ENCODE data around the gene C4orf36.
A peak's percentile ranks its signal among the peaks of the same experiment; 100 is the strongest.
"Not testable (repeated sequence)": the region's sequence is repeated elsewhere in the genome, so short reads cannot be mapped to it uniquely, and the experiment has no call there.

The C4orf36 gene

DNA sequence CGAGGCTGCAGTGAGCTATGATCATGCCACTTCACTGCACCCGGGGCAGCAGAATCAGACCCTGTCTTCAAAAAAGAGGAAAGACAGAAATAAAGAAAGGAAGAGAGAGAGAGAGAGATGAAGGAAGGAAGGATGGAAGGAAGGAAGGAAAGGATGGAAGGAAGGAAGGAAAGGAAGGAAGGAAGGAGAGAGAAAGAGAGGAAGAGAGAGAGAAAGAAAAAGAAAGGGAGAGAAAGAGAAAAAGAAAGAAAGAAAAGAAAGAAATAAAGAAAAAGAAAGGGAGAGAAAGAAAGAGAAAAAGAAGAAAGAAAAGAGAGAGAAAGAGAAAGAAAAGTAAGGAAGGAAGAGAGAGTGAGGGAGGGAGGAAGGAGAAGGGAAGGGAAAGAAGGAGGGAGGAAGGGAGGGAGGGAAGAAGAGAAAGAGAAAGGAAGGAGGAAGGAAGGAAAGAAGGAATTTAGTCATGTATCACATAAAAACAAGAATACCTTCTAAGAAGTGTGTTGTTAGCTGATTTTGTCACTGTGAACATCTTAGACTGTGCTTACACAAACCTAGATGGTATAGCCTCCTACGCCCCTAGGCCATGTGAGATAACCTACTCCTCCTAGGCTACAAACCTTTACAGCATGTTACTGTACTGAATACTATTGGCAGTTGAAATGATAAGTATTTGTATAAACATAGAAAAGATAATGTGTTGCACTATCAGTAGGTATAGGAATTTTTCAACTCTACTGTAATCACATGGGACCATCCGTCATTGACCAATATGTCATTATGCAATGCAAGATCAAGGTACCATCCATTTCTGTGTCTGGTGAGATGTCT, 25.2 kb upstream of the C4orf36 start:
- DNase-seq (ENCODE audit: low read depth), result no peak

GRCh38 chr4:86916392-86916791, 24.2 kb upstream of the C4orf36 start:
- DNase-seq (ENCODE audit: low read depth), result no peak

GRCh38 chr4:86910820-86911684, 18.8 kb upstream of the C4orf36 start:
- DNase-seq (ENCODE audit: low read depth), result no peak

GRCh38 chr4:86910369-86910768, 18.1 kb upstream of the C4orf36 start:
- DNase-seq (ENCODE audit: low read depth), result no peak

- DNase-seq (ENCODE audit: low read depth), result no peak
These were observed 17.5 kb upstream of the C4orf36 start for GRCh38 chr4:86909546-86910295.

GRCh38 chr4:86908251-86908657, 16.0 kb upstream of the C4orf36 start:
- no peak for DNase-seq (ENCODE audit: low read depth)

- no peak for DNase-seq (ENCODE audit: low read depth)
These were observed 9.6 kb upstream of the C4orf36 start for GRCh38 chr4:86901864-86902263.

- DNase-seq (ENCODE audit: low read depth), result no peak
These were observed 6.3 kb upstream of the C4orf36 start for GRCh38 chr4:86898562-86898961.

- DNase-seq (ENCODE audit: low read depth), result no peak
These were observed 4.4 kb upstream of the C4orf36 start for GRCh38 chr4:86896596-86896995.

DNA sequence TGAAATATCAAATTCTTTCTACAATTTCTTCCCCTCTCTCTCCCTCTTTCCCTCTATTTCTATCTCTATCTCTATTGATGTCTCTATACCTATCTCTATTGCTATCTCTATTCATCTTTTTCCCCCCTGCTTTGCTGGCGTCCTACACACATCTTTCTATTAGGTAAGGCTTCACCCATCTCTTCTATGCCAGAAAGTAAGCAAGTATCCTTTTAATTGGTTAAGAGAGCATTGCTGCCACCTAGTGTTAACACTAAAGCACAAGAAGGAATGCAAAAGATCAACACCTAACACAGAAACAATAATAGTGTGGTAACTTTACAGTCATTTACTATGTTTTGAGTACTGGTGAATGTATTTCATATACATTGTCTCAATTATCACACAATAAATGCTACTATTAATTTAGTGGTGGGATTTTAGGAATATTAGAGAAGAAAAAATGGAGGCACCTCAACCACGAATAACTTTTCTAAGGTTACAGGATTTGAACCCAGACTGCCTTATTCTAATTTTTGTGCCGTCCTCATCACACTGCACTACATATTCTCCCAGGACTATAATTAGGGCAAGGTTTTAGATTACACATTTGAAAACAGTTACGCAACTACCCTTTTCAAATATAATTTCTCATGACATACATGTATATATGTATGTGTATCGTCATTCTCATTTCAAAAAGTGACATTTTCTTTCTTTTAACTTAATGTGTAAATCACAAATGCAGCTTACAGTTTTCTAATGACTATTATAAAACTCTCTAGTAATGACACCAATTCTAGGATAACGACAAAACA, 3.7 kb upstream of the C4orf36 start:
- no peak for DNase-seq (ENCODE audit: low read depth)

DNA sequence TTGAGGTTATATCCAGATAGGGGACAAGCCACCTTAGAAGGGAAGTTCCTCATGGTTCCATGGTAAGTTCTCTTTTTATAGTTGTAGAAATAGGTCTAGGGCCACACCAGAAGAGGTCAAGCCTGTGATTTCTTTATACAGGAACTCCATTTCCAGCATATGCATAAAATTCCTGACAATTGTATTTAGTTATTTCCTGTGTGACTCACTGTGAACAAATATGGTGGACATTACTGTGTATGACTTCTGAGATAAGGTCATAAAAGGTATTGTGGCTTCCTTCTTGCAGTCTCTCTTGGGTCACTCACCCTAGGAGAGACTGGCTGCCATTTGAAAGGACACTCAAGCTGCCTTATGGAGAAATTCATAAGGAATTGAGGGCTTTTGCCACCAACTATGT, 2.2 kb upstream of the C4orf36 start:
- peak; percentile 15 for DNase-seq (ENCODE audit: low read depth)

DNA sequence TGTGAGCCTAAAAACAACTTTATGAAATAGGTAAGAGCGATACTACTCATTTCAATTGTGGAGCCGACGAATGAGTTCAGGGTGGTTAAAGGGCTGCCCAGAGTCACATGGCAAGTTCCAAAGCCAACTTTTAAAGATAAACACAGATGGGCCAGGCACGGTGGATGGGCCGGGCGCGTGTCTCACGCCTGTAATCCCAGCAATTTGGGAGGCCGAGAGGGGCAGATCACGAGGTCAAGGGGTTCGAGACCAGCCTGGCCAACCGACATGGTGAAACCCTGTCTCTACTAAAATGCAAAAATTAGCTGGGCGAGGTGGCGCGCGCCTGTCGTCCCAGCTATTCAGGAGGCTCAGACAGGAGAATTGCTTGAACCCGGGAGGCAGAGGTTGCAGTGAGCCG, 914 bp upstream of the C4orf36 start:
- DNase-seq (ENCODE audit: low read depth), result no peak

DNA sequence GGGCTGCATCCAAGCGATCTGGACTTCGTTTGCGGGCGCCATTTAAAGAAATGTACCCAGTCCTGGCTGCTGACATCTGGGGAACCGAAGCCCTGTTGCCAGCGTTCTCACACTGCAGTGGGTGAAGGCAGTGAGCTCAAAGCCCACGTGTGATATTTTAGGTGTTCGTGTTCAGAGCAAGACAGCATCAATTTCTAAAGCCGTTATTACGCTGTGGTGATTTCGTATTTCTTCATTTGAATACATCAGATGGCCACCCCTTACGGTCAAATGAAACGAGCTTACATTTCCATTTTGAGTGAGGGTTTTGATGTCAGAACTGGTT, 376 bp upstream of the C4orf36 start:
- no peak for DNase-seq (ENCODE audit: low read depth)

- no peak for DNase-seq (ENCODE audit: low read depth)
These were observed 1.4 kb downstream of the C4orf36 start for GRCh38 chr4:86890790-86891189.

GRCh38 chr4:86879641-86880040, 12.6 kb downstream of the C4orf36 start:
- DNase-seq (ENCODE audit: low read depth), result no peak

GRCh38 chr4:86878640-86879039, 13.6 kb downstream of the C4orf36 start:
- DNase-seq (ENCODE audit: low read depth), result no peak

DNA sequence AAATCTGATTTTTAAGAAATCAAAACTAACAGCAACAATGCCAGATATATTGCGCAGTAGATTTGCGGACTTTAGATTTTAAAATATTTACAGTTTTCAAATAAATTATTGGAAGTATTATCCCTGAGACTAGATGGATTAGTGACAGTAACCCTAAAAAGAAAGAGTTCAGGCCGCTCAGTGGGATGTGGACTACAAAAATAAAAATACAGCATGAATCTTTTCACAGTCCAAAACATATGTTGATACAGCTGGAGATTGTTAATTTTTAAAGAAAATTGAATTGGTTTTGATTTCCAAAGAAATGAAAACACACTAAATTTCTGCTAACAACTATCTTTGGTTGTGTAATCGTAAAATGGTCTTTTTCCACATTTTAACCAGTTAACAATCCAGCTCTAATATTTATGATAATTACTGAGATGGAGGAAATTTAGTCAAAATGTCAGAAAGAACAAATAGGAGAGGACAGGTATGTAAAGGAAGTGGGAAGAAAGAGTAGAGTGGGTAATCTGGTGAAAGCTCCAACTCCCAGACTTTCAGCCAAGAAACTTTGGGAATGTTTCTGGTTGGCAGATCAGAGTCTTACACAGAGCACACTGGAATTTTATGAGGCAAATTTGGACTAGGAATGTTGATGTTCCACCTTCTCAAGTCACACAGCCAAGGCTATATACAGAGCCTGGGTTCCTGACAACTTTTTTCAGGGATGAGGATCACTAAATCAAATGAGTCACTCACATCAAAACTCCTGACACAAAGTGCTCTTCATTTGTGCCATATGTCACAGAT, 15.1 kb downstream of the C4orf36 start:
- no peak for DNase-seq (ENCODE audit: low read depth)

DNA sequence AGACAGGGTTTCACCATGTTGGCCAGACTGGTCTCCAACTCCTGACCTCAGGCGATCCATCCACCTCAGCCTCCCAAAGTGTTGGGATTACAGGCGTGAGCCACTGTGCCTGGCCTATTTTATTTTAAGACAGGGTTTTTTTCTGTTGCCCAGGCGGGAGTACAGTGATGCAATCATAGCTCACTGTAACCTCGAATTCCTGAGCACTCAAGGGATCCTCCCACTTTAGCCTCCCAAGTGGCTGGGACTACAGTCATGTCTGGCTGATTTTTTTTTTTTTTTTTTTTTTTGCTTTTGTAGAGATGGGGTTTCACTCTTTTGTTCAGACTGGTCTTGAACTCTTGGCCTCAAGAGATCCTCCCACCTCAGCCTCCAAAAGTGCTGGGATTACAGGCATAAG, 16.8 kb downstream of the C4orf36 start:
- DNase-seq (ENCODE audit: low read depth), result not testable (repeated sequence)

GRCh38 chr4:86872135-86872534, 20.1 kb downstream of the C4orf36 start:
- no peak for DNase-seq (ENCODE audit: low read depth)

- DNase-seq (ENCODE audit: low read depth), result no peak
These were observed 21.7 kb downstream of the C4orf36 start for GRCh38 chr4:86870442-86871069.

Data from HS-27A (cell line).